Neuron (in vitro differentiated cells): ENCODE measurements around the gene GIPC1.
"Not testable (repeated sequence)": the region's sequence is repeated elsewhere in the genome, so short reads cannot be mapped to it uniquely, and the experiment has no call there.

Experiments
- H2AFZ ChIP-seq: one replicate; pipeline ENCODE4 v1.6.1; 2013; ENCODE audit warnings: low read depth, mild to moderate bottlenecking, inconsistent platforms, low read length, moderate library complexity
- H3K27me3 ChIP-seq: one replicate; pipeline ENCODE4 v1.6.1; 2013; ENCODE audit warnings: low read length; ENCODE audit not compliant: insufficient read depth
- H3K36me3 ChIP-seq: one replicate; pipeline ENCODE4 v1.6.1; 2013; ENCODE audit warnings: low read length; ENCODE audit not compliant: insufficient read depth
- H3K4me1 ChIP-seq: one replicate; pipeline ENCODE4 v1.6.1; 2013; ENCODE audit warnings: low read length; ENCODE audit not compliant: insufficient read depth
- H3K4me3 ChIP-seq: 2 replicates; pipeline ENCODE4 v1.5.1; 2013; ENCODE audit warnings: mild to moderate bottlenecking, low read length, moderate library complexity
- H3K9me3 ChIP-seq: one replicate; pipeline ENCODE4 v1.6.1; 2013; ENCODE audit warnings: low read length

The GIPC1 gene

GRCh38 chr19:14467816-14468215 is 28.1 kb downstream of the GIPC1 start:
- H3K36me3 ChIP-seq: peaks cover 52% of the 10 kb centered on the region

GRCh38 chr19:14467391-14467790 is 28.5 kb downstream of the GIPC1 start:
- H3K36me3 ChIP-seq: peaks cover 52% of the 10 kb centered on the region
- no peaks in the 10 kb centered on the region for H3K27me3 ChIP-seq
- H3K4me1 ChIP-seq: no peaks in the 10 kb centered on the region
- no peaks in the 10 kb centered on the region for H3K9me3 ChIP-seq
- H2AFZ ChIP-seq: no peak overlapping the region
- H3K4me3 ChIP-seq: no peak overlapping the region

More at GRCh38 chr19:14467816-14468215, 28.1 kb downstream of the GIPC1 start:
- Histone ChIP-seq H3K4me1 (no peaks in the 10 kb centered on the region), H2AFZ (no peak overlapping the region), H3K9me3 (no peaks in the 10 kb centered on the region), H3K27me3 (no peaks in the 10 kb centered on the region), H3K4me3 (no peak overlapping the region)

GRCh38 chr19:14463747-14464146 is 32.2 kb downstream of the GIPC1 start:
- peaks cover 43% of the 10 kb centered on the region for H3K36me3 ChIP-seq
- no peak overlapping the region for H3K4me3 ChIP-seq
- no peaks in the 10 kb centered on the region for H3K9me3 ChIP-seq
- H3K4me1 ChIP-seq: no peaks in the 10 kb centered on the region
- no peaks in the 10 kb centered on the region for H3K27me3 ChIP-seq
- no peak overlapping the region for H2AFZ ChIP-seq

- H3K27me3 ChIP-seq, H3K4me1 ChIP-seq, H3K4me3 ChIP-seq, H3K9me3 ChIP-seq, H2AFZ ChIP-seq: not testable (repeated sequence)
- H3K36me3 ChIP-seq: peaks cover 34% of the 10 kb centered on the region
Measured at GRCh38 chr19:14462401-14462800, 33.5 kb downstream of the GIPC1 start.

- Histone ChIP-seq H2AFZ (no peak overlapping the region), H3K4me1 (no peaks in the 10 kb centered on the region), H3K4me3 (no peak overlapping the region), H3K36me3 (peaks cover 27% of the 10 kb centered on the region), H3K9me3 (no peaks in the 10 kb centered on the region), H3K27me3 (no peaks in the 10 kb centered on the region)
Measured at GRCh38 chr19:14460935-14461334, 35.0 kb downstream of the GIPC1 start.

- Histone ChIP-seq H3K4me1 (no peaks in the 10 kb centered on the region), H3K27me3 (no peaks in the 10 kb centered on the region), H2AFZ (no peak overlapping the region), H3K9me3 (no peaks in the 10 kb centered on the region), H3K4me3 (no peak overlapping the region), H3K36me3 (peaks cover 31% of the 10 kb centered on the region)
Measured at GRCh38 chr19:14459703-14460102, 36.2 kb downstream of the GIPC1 start.

- not testable (repeated sequence) for H3K9me3 ChIP-seq, H3K27me3 ChIP-seq, H3K4me1 ChIP-seq, H3K4me3 ChIP-seq, H2AFZ ChIP-seq
- H3K36me3 ChIP-seq: peaks cover 51% of the 10 kb centered on the region
Measured at GRCh38 chr19:14452303-14452702, 43.6 kb downstream of the GIPC1 start.

- Histone ChIP-seq H3K4me3 (no peak overlapping the region), H2AFZ (no peak overlapping the region), H3K36me3 (peaks cover 61% of the 10 kb centered on the region), H3K9me3 (no peaks in the 10 kb centered on the region), H3K4me1 (no peaks in the 10 kb centered on the region), H3K27me3 (no peaks in the 10 kb centered on the region)
Measured at GRCh38 chr19:14450876-14451275, 45.1 kb downstream of the GIPC1 start.

- Histone ChIP-seq H3K4me1 (no peaks in the 10 kb centered on the region), H3K27me3 (no peaks in the 10 kb centered on the region), H2AFZ (no peak overlapping the region), H3K36me3 (peaks cover 58% of the 10 kb centered on the region), H3K4me3 (no peak overlapping the region), H3K9me3 (no peaks in the 10 kb centered on the region)
Measured at GRCh38 chr19:14450168-14450874, 45.6 kb downstream of the GIPC1 start.

GRCh38 chr19:14449321-14449720 is 46.6 kb downstream of the GIPC1 start:
- Histone ChIP-seq H3K4me1 (no peaks in the 10 kb centered on the region), H3K36me3 (peaks cover 54% of the 10 kb centered on the region), H3K4me3 (no peak overlapping the region), H2AFZ (no peak overlapping the region), H3K27me3 (no peaks in the 10 kb centered on the region), H3K9me3 (no peaks in the 10 kb centered on the region)

- H3K36me3 ChIP-seq: peaks cover 64% of the 10 kb centered on the region
- H3K9me3 ChIP-seq: no peaks in the 10 kb centered on the region
- no peak overlapping the region for H2AFZ ChIP-seq
- H3K4me1 ChIP-seq: no peaks in the 10 kb centered on the region
- H3K27me3 ChIP-seq: no peaks in the 10 kb centered on the region
- H3K4me3 ChIP-seq: no peak overlapping the region
Measured at GRCh38 chr19:14446336-14447036, 49.4 kb downstream of the GIPC1 start.

- Histone ChIP-seq H3K27me3 (no peaks in the 10 kb centered on the region), H3K36me3 (peaks cover 46% of the 10 kb centered on the region), H2AFZ (no peak overlapping the region), H3K4me1 (no peaks in the 10 kb centered on the region), H3K4me3 (no peak overlapping the region), H3K9me3 (no peaks in the 10 kb centered on the region)
Measured at GRCh38 chr19:14443632-14444216, 52.2 kb downstream of the GIPC1 start.

- H3K9me3 ChIP-seq: no peaks in the 10 kb centered on the region
- no peaks in the 10 kb centered on the region for H3K4me1 ChIP-seq
- no peak overlapping the region for H3K4me3 ChIP-seq
- no peak overlapping the region for H2AFZ ChIP-seq
- H3K27me3 ChIP-seq: no peaks in the 10 kb centered on the region
- peaks cover 41% of the 10 kb centered on the region for H3K36me3 ChIP-seq
Measured at GRCh38 chr19:14442891-14443631, 52.9 kb downstream of the GIPC1 start.
